DMS153 treated with DMSO at 0.1 percent for 48 hours (cell line): ENCODE measurements around the gene TRAF2.
A peak's percentile ranks its signal among the peaks of the same experiment; 100 is the strongest.

Experiments
- DNase-seq: peaks from one replicate; lab custom pipeline; 2025; ENCODE audit not compliant: unreplicated experiment; lab: John Stamatoyannopoulos, UW

TRAF2 gene

DNA sequence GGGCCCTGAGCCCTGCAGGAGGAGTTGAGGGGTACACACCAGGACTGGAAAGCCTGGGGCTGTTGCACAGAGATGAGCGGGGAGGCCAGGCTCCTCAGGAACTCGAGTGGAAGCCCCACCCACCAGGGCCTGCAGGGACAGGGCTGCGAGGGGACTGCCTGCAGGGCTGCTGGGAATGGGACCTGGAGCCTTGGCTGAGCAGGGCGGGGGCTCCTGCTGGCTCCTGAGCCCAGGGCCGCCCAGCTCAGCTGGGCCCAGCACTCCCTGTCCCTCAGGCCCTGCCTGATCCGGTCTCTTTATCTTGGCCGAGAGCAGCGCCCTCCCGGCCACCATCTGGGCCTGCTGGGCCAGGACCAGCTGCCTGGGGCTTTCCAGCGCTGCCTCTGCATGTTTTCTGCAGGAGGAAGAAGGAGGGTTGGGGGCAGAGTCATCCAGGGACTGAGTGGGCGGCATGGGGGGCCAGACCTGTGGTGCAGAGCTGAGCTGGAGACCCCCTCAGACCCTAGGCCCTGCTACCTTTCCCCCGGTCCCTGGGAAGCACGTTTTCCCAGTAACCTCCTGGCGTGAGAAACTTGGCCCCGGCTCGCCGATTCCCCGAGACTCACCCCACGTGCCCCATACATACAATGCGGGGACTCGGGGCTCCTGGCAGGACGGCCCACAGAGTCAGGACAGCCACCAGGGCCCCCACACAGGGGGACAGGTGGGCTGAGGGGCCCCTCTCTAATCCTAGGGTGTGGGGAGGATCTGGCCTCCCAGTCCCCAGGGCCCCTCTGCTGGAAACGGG lies 75.2 kb downstream of the TRAF2 start:
- DNase-seq = no peak

DNA sequence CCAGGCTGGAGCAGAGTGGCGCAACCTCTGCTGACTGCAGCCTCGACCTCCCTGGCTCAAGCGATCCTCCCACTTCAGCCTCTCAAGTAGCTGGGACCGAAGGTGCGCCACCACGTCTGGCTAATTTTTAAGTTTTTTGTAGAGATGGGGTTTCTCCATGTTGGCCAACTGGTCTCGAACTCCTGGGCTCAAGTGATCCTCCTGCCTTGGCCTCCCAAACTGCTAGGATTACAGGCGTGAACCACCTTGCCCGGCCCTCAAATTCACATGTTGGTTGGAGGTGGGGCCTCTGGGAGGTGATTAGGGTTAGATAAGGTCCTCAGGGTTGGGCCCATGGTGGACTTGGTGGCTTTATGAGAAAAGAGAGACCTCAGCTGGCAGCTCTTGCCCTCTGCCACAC lies 75.8 kb downstream of the TRAF2 start:
- no peak for DNase-seq

DNA sequence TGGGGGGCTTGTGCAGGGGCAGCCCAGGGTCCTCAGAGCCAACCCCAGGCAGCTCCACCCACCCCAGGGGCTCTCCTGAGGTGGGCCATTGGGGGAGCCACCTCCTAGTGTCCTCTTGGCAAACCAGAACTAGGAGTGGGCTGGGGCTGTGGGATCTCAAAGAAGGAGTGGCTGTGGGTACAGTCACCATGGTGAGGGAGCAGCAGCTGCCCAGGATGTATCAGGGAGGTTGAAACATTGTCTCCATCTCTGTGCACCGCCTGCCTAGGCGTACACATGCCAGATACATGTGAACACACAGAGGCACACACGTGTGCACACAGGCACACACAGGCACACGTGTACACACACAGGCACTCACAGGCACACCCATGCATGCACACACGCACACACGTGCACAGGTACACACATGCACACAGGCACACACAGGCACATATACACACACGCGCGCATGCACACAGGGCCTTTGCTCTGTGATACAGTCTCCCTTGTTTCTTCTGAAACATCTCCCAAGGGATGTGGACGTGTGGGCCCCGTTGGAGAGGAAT lies 76.5 kb downstream of the TRAF2 start:
- DNase-seq = no peak

DNA sequence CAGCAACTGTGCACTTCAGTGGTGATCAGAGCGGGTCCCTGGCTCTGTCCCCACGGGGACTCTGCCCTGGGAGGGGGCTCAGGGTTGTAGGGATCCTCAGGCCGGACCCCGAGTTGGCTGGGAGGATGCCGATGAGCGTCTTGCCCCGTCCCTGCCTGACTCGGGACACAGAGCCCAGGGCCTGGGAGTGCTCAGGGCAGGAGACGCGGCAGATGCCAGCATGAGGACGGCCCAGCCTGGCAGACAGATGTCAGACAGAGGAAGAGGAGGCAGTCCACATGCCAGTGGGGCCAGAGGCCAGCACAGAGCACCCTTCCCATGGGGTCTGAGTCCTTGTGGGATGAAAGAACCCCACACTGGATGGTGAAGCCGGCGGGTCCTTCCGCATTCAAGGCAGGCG lies 77.0 kb downstream of the TRAF2 start:
- DNase-seq = no peak

DNA sequence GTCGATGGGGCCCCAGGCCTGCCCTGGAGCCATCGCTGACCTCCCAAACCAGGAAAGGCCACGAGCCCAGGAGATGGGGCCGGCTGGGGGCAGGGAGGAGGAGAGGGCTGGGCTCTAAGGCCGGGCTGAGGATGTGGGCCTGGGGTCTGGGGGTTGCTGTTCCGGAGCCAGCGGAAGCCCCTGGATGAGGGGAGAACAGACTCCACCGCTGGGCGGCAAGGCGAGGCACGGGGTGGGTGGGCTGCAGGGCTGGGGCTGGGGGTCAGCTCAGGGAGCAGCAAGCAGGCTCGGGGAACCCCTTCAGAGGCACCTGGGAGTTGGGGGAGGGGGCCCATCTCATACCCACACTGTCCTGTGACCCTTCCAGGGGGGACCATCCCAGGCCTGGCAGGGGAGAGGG lies 77.4 kb downstream of the TRAF2 start:
- DNase-seq = no peak

DNA sequence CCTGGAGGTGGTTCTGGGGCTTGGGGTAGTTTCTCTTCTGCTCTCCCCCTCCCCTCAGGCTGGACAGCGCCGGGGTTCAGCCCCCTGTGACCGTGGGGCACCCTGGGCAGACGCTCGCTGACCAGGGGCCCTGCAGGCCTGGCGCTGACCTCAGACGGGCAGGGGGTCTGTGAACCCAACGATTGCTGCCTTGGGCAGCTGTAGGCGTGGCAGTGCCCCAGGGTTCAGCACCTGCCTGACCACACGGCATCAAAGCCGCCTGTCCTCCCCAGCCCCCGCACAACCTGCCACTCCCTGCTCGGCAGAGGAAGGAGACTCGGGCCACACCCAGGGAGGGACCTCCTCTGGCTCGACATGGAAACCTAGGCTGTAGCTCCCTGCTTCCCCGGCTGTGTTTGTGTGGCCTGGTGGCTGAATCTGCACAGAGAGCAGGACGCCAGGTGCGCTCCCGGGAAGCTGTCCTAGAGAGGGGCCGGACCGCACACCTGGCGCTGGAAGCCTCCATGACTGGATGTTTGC lies 77.9 kb downstream of the TRAF2 start:
- DNase-seq = peak; percentile 22

DNA sequence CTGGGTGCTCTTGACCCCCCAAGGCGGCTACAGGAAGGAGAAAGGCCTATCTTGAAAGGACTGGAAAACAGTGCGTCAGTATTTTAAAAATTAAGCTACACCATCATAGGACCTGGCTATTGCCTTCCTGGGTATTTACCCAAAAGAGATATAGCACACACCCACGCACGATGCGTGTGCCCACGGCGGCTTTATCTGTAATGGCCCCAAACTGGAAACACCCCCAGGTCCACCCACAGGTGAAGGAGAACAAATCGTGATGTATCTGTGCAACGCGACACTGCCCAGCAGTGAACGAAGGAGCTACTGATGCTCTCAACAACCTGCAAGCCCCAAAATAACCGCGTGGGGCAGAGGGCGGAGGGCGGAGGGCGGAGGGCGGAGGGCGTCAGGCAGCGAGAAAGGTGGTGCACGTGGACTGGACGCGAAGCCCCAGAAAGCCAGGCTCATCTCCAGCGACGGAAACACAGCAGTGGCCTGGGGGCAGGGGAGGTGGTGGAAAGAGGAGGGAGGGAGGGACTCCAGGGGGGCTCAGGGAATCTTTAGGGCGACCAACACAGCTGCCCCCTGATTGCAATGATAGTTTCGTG lies 78.6 kb downstream of the TRAF2 start:
- DNase-seq = no peak

DNA sequence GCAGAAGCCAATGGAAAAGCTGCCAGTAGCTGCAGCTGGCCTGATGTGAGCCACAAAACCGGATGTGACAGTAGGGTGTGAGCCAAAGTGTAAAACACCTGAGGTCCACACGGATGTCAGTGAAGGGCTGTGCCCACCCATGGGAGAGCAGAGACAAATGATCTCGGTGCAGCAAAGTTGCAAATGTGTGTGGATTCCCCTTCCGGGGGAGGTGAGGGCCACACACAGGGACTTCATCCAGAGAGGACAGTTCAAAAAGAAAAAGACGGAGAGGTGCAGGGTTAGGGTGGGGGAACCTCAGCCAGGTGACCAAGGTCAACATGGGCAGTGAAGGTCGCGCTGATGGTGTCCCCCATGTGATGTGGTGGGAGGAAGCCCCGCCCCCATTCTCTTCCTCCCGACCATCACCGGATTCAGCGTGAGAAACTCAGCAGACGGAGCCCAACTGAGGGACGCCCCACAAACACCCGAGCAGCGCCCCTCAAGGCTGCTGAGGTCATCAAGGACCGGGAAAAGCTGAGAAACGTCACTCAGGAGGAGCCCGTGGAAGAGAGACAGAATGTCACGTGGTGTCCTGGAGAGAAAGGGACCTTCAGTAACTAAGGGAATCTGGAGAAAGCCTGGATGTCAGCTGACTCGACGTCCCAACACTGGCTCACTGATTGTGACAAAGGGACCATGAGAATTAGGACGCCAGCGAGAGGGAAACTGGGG lies 79.6 kb downstream of the TRAF2 start:
- no peak for DNase-seq

DNA sequence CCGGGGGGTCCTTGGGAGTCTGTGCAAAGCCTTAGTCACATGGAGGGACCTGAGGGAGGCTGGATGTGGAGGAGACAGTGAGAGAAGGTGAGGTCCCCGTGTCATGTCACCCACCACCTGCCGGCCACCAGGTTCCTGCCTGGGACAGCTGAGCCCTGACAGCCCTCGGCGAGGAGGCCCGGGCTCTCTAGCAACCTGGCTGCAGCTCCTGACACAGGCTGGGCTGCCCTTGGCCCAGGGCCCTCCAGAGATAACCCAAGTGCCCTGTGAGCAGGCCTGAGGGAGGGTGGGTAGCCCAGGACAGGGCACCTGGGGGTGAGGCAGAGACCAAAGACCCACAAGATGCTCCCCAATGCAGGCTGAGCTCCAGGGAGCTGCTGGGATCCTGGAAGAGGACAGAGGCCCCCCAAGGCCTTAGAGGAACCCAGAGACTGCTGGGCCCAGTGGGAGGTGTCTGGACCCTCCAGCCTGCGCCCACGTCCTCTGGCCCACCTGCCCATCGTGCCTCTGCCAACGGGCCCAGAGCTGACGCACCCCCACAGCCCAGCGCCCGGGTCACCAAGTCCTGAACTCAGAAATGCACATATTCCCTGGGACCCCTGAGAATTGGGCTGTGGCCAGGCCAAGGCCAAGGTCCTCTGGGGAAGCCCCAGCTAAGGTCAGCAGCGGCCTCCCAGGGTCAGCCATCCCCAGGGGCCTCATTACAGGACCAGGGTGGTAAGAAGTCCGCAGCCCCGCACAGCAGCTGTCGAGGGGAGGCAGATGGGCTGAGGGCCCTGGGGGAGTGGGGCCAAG lies 82.2 kb downstream of the TRAF2 start:
- no peak for DNase-seq

DNA sequence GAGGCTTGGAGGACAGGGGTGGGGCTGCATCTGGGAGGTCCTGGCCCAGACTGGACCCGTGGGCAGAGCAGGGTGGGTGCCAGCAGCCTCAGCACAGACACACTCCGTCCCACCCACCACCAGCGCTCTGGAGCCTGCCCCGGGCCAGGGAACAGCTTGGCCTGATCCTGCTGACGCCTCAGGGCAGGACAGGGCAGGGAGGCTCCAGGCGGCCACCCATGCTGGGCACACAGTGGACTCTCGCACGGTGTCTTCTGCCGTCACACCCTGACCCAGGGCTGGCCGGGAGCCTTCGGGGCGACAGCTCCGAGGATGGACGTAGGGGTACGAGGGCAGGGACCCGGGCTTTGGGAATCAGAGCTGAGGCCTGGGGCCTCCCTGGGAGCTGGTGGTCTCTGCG lies 82.8 kb downstream of the TRAF2 start:
- DNase-seq = no peak

DNA sequence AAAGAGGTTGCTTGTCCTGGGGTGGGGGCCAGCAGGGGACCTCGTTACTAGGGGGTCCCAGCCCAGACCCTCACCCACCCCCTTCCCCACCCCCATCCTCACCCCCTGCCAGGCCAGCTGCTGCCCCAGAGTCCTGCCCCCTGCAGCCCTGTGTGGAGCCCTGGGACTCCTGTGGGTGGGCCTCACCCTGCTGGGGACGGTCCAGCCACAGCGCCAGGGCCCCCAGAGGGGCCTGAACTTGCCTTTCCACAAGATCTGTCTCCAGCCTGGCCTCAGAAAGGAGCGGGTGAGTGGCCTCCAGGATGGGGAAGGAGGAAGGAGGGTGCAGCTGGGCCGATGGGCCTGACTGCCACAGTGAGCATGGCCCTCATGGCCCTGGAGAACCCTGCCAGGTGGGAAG lies 83.5 kb downstream of the TRAF2 start:
- DNase-seq = no peak

DNA sequence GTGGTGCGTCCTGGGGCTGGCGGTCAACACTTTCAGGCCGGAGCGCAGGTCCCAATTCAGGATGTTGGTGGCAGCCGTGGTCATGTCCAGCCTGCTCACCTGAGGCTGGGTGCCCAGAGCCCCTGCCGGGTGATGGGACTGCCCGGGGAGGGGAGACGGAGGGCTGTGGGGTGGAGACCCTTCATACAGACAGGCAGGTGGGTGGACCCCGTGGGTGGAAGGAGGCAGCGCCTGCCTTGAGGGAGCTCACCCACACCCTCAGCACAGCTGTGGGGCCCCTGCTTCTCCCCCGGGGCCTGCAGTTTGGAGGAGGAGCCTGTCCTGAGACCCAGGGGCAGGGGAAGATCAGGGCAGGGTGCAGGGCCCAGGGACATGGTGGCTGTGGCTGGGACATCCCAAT lies 84.0 kb downstream of the TRAF2 start:
- DNase-seq = no peak

DNA sequence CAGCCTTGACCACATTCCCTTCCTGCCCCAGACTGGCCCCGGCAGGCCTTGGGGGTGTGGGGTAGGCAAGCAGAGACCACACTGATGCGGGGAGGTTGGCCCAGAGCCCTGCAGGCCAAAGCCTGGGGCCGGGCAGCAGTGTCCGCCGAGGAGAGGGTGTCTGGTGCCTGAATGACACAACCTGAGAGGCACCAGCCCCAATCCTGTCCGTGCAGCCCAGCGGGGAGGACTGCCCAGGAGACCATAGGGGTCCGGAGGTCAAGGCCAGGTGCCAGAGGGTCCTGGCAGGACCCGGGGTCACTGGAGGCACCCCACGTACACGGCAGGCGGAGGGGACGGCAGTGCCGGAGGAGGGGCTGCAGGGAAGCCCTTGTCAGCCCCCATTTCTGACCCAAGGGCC lies 85.4 kb downstream of the TRAF2 start:
- DNase-seq = no peak

DNA sequence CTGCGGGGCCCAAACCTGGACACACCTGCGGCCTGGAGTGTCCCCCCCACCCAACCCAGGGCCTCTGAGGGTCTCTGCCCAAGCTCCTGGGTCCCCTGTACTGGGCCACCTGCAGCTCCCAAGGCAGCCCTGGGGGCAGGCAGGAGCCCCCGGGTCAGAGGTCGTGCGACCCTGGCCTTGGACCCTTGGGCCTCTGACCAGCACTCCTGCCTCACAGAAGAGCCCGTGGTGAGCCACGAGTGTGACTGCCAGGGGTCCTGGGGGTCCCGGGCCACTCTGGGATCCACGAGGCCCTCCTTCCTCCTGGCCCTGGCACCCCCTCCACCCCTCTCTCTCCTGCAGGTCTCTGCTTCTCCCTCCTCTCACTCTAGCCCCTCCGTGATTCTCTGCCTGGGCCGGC lies 86.0 kb downstream of the TRAF2 start:
- DNase-seq = no peak

DNA sequence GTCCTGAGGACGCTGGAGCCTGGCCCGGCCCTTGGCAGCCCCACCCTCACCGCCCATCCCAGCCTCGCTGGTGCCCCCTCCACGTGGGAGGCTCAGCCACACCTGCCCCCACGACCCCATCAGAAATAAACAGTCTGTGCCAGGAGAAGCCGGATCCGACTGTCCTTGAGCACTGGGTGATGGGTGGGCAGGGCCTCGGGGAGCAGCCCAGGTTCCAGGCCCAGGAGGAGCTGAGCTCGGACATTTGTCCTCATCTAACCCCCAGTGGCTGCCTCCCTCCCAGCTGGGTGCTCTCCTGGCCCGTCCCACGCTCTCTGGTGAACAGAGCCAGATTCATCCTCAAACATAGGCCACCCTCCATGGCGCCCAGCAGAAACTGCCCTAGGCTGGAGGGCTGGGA lies 86.4 kb downstream of the TRAF2 start:
- DNase-seq = no peak

DNA sequence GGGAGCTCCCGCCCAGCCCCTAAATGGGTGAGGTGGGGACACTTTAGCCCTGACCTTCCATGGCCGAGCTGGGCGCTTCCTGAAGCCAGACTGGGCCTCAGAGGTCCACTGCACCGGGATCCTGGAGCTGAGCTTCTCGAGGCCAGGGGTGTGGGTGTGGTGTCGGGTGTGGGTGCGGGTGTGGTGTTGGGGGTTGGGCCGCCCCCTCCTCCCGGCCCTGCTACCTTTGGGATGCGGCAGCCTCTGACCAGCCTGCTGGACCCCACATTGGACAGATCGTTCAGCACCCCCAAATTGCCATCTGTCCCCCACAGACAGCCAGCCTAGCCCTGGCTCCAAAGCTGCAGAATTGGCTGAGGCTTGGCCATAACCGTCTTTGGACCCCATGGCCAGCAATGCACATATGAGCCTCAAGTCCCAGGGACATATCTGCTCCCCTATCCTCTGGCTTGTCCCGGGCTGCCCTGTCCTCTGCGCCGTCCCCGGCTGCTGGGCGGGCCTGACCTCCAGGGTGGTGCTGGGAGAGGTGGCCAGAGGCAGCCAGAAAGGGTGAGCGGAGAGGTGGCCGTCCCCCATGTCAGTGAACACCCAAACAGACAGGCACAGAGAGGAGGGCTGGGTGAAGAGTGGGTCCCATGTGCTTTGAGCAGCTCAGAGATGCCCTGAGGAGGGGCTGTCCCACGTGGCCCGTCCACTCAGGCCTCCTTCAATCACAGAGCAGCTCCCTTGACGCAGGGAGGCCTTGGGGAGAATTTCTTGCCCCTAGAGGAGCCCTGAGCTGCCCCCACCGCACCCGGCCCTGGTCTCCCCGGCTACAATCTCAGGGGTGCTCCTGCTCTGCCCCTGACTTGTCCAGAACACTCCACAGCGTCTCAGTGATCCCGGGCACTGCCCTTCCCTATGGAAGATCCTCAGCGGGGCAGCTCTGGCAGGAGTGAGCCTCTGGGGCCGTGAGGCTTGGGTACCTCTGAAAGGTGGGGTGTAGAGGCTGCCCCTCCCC lies 87.6 kb downstream of the TRAF2 start:
- no peak for DNase-seq

DNA sequence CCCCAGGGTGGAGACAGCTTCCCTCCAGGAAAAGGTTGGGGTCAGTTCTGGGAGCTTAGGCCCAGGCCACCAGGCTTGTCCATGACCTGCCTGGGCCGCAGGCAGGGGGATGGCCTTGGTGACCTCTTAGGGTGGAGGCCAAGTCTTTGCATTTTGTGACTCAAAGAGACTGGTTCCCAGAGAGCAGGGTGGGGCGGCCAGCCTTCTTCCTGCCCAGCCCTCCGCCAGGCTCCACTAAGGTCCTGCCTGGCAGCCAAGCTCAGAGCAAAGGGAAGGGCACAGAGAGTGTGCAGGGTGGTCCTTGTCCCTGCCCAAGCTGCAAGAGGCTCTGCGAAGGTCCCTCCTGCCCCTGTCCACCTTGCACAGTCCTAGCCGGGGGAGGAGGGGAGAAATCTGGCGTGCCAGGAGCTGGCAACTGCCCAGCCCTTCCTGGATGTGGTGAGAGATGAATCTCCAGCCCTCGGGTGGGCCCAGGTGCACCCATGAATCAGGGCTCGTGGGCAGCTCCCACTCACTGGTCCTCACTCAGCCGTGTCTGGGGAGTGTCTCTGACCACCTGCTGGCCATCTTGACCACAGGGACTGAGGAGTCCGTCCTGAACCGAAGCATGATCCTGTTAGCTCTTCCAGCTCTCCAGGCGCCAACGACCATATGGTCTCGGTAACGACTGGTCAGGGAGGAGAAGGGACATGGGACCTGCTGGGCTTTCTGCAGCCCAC lies 88.7 kb downstream of the TRAF2 start:
- no peak for DNase-seq

DNA sequence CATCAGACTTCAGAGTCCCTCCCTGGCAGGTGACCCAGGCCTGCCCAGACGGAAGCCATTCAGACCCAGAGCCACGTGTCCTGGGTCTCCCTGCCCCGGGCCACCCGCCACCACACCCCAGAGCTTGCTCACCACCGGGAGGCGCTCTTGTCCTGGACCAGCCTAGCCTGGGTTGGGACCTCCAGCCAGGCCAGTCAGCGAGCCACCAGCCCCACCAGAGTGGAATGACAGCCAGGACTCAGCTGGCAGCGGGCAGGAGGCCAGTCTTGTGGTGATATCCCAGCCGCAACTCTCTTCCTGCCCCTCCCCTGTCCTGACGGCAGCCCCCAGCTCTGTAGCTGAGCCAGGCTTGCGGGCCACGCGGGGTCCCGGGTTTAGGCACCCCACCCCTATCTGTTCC lies 89.3 kb downstream of the TRAF2 start:
- no peak for DNase-seq
